GM19467 (cell line): ENCODE results near the gene TMEM200A.
A peak's percentile ranks its signal among the peaks of the same experiment; 100 is the strongest.
"Not testable (repeated sequence)": the region's sequence is repeated elsewhere in the genome, so short reads cannot be mapped to it uniquely, and the experiment has no call there.

Experiments
- ATAC-seq: cut with Tn5 transposase; IDR thresholded peaks from one replicate; pipeline ENCODE4 v1.9.1; 2021; ENCODE audit warnings: mild to moderate bottlenecking, moderate library complexity; ENCODE audit not compliant: unreplicated experiment

The TMEM200A gene

DNA sequence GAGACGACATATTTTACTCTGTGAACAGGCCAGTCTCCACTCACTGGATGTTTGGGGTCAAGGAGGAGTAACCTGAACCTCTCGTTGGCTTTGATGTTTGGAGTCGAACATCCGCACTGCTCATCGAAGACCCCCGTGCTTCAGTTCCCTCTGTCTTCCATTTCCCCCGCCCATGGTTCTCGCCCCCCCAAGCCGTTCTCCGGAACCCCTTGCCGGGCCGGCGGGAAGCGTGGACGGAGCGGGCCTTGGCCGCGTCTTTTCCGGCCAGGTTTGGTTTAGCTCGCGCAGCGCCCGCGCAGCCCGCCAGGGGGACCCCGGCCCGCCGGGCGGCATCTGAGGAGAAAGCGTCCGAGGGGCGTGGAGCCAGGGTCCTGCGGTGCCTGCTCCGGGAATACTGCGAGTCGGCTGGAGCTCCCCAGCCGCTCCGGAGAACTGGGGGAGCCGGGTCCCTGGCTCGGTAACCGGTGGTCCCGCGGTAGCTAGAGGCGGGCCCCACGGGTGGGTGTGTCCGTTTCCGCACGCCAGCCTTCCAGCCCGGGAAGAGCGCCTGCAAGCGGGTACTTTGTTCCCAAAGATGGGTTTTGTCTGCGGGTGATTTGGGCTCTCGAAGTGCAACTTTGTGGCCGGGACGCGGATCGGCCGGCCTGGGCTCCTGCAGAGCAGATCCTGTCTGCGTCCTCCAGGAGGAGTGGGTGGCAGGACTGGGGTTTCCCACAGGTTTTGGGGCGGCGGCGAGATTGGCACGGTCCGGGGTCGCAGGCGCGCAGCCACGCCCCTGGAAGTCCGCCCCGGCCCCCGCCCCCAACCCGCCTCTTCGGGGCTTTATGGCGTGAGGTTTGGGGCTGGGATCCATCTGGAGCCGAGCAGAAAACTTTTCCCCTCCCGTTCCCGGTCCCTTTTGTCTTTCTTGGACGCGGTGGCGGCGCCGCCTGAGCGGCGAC is at the start of gene TMEM200A:
Gene TMEM200A (plus strand): TSS at position 852 of the 941 bp plus-strand sequence. CDS start 74,406 bp downstream, outside the sequence.
- ATAC-seq = peak; percentile 64

DNA sequence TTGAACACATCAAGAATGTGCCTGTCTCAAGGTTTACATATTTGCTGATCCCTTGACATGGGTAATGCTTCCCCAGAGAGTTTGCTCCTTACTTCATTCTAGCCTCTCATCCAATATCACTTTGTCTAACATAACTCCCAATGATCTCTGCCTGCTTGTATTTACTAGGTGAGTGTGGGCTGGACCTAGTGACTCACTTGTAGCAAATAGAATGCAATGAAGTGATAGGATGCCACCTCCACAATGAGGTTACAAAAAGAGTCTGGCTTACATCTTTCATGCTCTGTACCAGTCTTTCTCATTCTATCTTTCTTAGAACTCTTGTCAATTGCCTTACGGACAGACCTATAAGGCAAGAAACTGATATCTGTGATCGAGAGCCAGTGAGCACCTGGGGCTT is 44.9 kb upstream of the TMEM200A start:
- no peak for ATAC-seq

DNA sequence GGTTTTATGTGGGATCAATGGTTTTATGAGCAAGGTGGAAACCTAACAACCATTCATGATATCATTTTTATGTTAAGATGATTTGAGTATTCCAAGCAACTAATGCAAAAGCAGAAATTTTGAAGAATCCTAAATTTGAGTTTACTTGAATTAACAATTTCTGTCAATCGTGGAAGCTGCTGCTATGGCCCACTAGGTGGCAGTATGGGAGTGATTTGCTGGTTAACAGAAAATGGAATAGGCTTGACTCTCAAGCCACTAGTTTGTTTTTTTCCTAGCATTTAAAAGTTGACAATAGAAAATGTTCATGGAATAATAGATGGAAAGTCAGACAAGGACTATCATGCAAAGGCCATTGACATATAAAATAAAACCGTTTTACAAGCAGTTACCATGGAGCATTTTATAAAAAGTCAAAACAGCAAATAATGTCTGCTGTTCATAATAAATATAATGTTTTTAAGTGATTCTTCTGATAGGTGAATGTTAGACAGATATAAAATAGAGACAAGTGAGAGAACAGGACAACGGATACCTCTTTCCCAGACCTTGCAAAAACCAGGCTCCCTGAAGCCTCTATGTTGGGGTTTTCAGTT is 43.0 kb upstream of the TMEM200A start:
- ATAC-seq = no peak

DNA sequence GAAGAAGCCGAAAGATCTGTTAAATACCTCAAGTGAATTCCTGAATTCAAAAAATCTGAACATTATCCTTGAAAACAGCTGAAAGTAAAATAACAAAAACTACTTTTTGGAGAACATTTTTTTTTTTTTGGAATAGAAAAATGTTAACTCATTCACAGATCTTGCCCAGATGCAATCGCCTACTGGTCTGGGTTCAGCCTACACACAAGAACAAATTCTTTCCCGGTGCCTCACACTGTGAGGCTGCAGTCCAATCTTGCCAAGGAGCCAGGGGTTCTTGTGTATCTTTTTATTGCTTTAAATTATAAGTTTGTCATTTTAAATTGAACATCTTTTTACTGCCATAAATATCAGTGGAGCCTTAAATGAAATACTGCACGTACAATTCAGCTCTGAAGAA is 41.2 kb upstream of the TMEM200A start:
- no peak for ATAC-seq

DNA sequence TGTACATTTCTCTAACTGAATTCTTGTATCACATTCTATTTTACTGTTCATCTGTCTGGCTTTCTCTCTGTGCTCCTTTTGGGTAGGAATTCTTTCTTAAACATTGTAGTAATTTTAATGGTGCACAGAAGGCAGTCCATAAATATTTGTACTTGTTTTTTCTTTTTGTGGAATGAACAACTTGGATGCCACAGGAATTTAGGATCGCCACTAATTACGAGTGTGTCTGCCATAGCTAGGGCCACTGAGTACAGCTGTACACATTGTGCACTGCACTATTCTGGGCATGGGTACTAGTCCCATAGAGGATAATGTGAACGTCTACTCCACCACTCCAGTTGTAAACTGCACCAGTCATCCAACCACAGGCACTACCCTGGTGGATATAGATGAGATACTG is 39.3 kb upstream of the TMEM200A start:
- no peak for ATAC-seq

DNA sequence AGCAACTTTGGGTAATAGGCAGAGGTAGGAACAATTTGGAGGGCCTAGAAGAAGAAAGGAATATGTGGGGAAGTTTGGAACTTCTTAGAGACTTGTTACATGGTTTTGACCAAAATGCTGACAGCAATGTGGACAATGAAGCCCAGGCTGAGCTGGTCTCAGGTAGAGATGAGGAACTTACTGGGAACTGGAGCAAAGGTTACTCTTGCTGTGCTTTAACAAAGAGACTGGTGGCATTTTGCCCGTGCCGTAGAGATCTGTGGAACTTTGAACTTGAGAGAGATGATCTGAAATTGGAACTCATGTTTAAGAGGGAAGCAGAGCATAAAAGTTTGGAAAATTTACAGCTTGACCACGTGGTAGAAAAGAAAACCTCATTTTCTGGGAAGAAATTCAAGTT is 28.3 kb upstream of the TMEM200A start:
- no peak for ATAC-seq

DNA sequence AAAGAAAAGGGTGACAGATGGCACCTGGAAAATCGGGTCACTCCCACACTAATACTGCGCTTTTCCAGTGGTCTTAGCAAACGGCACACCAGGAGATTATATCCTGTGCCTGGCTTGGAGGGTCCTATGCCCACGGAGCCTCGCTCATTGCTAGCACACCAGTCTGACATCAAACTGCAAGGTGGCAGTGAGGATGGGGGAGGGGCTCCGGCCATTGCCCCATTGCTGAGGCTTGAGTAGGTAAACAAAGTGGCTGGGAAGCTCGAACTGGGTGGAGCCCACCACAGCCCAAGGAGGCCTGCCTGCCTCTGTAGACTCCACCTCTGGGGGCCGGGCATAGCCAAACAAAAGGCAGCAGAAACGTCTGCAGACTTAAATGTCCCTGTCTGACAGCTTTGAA is 19.5 kb upstream of the TMEM200A start:
- not testable (repeated sequence) for ATAC-seq

DNA sequence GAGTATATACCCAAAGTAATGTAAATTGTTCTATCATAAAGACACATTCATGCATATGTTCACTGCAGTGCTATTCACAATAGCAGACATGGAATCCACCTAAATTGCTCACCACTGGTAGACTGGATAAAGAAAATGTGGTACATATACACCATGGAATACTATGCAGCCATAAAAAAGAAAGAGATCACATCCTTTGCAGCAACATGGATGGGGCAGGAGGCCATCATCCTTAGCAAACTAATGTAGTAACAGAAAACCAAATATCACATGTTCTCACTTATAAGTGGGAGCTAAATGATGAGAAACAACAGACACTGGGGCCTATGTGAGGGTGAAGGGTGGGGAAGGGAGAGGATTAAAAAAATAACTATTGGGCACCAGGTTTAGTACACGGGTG is 11.5 kb upstream of the TMEM200A start:
- ATAC-seq = no peak

DNA sequence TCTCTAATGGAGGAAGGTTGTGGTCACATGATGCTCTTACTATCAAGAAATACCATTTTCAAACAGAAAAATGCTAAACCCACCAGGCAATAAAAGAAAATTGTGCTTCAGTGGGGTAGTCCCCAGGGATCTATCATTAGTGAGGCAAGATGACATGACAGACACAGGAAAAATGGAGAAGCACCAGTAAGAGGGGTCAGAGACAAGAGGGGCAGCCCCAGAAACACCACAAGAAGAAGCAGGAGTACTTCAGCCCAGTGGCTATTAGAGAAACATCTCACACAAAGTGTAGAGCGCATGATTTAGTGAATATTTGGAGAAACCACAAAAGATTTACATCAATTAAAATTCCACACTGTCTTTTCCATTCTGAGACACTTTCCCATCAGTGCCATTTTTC is 10.2 kb upstream of the TMEM200A start:
- no peak for ATAC-seq

DNA sequence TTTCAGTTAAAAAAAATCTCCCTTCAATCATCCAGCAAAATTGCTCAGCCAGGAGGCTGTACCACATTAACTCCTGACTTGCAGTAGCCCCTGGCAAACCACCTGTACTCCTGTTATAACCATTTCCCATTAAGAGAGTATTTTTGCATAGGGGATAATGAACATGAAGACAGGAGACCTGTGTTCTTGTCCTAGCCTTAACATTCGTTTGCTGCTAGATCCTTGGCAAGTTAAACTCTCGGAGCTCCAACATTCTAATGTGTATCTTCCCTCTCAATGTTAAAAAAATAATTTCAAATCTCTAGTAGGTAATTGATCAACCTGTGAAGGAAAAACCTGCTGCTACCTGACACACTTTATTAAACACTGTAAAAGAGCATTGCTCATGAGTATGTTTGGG is 8.4 kb upstream of the TMEM200A start:
- no peak for ATAC-seq

DNA sequence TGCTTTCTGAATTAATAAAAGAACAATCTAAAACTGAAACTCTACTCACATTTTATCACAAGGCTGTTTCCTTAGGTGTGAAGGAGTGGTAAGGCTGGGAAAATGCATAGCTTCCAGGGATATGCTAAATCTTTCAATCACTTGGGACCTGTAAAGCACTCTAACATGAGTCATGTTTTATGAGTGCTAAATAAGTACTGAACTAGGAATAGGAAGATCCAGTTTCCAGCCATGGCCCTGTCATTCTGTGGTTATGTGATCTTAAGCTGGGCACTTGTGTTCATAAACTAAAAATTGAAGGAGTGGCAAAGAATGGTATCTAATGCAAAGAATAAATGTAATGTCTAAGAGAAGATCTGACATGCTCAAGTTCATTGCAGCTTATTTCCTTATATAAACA is 6.1 kb upstream of the TMEM200A start:
- ATAC-seq = no peak

DNA sequence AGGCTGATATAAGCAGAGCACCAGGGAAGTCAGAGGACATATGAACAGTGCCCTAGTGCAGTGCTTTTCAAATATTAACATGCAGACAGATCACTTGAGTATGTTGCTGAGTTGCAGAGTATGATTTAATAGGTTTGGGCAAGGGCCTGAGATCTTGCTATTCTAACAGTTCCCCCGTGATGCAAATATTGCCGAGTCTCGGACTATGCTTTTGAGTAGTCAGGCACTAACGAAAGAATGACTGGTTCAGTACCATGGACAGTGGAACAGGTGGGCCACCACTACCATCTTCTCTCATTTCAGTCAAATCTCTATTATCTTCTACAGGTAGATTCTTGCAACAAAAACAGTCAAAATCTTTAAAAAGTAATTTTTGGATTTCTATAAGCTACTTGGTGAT is 3.7 kb upstream of the TMEM200A start:
- ATAC-seq = no peak

DNA sequence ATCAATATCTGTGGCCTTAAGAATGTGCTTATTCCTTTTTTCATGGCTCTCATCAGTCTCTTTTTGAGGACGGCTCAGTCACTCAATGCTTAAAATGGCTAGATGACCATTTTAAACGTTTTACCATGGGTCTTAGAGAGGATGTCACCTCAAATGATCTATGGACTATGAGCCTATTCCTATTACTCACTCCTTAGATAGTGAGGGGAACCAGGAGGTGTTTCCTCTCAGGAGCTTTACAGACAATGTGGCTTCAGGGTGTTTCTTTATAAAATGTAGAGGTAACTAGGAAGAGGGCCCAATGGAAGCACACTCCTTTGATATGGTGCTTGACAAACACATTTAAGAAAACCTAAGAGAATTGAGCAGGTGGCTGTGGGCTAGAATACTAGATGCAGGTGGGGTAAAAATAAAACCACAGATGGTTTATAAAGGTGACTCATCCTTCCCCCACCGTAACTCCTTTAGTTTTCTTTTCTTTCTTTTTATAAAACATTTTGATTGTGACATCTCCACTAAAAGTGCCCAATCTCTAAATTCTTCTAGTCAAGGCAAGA is 1.5 kb upstream of the TMEM200A start:
- no peak for ATAC-seq

DNA sequence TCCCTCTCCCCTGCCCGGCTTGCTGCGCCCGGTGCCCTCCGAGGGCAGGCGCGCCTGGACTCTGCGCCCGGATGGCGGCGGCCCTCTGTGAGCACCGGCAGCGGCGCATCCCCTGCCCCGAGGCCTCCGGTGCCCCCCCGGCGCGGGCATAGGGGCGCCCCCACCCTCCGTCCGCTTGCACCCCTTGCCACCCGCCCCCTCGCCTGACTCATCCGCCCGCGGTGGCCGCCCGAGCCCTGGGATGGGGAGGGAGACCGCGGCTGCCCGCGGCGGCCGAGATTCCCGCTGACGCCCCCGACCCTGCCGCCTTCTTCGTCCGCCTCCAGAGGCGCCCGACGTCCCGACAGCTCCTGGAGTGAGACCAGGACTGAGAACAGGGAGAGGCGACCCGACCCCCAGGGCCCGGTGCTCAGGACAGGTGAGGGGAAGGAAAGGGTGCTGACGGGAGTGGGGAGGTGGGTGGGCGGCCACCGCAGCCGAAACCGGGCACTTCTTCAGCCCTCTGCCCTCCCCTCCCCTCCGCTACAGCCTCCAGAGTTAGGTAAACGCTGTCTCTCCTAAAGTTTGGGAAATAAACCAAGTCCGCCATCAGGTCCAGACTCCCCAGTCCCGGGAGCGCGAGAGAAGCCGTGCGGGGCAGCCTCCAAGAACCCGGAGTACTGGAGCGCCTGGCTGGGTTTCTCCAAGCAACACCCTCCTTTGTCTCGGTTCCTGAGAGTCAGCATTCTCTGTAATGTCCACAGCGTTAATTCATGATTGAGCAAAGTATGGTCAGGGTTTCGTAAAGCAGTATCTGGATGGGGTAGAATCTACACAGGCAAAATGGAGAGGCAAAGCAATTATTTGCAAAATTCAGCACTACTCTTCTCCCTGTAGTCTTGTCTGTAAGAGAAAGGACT is 539 bp downstream of the TMEM200A start:
- ATAC-seq = no peak

DNA sequence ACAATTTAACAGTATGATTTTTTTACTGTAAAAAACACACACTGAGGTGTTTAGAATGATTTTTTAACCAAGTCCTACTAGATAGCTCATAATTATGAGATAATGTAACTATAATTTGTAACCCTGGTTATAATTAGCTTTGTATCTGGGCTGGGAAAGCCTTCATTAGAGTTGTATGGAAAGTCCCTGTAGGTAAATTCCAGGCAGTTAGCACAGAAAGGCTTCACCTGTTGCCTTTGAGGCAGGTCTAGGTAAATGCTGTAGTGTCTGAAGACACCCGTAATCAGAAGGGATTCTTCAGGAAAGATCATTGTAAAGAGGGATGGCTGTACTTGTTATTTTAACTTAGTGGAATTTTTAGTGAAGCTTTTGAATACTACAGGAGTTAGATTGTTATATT is 1.9 kb downstream of the TMEM200A start:
- no peak for ATAC-seq

DNA sequence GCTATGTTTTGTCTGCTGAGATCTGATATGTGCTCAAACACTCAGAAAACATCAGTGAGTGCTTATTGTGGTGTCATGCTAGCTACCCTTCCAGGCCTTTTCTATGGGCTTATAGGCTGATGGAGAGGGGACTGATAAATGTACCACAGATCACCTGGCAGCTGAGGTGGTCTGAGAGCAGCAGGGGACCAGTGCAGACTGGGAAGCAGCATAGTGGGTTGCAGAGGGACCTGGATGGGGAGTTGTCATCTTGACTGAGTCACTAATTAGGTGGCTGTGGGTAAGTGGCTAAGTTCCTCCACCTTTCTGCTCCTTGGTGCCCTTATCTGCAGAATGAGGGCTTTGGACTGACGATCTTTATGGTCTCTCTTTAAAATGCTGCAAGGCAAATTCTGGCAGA is 2.8 kb downstream of the TMEM200A start:
- ATAC-seq = no peak

DNA sequence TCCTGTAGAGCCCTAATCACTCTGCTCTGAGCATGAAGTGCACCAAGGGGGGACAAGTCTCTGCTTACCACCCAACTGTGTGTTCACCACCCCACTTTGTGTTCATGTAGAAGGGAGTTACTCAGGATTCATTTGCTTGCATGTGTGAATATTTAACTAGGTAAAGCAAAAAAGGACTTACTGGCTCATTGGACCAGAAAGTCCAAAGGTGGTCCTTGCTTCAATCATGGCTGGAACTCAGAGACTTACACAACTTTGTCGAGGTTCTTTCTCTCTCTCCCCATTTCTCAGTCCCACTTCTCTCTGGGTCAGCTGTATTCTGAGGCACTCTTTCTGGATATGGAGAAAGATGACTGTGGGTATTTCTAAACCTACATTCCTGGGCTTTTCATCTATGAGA is 4.0 kb downstream of the TMEM200A start:
- no peak for ATAC-seq

DNA sequence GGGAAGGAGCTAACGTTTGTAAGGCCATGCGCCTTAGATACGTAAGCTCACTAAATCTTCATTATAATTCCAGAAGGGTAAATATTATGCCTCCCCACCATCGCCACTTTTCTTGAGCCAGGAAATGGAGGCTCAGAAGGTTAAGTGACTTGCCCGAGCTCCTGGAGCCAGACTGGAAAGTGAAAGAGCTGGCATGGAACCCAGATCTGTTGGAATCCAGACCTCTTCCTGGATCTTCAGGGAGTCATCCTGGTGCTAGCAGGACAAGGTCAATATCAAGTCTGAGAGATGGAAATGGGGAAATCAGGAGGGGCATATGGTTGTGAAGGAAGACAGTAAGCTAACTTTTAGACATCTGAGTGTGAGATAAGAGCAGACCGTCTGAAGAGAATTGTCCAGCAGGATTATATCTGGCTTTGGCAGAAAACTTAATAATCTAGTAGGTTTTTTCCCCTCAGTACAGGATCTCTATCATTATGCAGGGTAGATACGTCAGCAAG is 6.2 kb downstream of the TMEM200A start:
- ATAC-seq = no peak

DNA sequence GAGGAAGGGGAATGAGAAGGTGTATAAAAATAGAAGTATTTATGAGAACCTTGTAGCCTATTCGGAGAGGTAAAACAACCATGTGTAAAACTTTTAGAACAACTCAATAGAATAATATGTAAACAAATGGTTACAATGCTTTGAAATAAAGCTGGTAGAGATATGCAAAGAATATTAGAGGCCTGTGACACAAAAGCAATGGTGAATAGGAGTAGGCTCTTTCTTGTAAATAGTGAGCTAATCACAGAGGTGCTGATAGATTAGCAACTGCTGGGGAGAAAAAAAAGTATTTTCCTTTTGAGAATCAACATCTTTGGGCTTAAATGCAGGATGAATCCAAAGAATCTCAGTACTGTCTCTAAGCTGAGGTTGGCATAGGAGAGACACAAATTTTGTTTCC is 7.0 kb downstream of the TMEM200A start:
- ATAC-seq = no peak

DNA sequence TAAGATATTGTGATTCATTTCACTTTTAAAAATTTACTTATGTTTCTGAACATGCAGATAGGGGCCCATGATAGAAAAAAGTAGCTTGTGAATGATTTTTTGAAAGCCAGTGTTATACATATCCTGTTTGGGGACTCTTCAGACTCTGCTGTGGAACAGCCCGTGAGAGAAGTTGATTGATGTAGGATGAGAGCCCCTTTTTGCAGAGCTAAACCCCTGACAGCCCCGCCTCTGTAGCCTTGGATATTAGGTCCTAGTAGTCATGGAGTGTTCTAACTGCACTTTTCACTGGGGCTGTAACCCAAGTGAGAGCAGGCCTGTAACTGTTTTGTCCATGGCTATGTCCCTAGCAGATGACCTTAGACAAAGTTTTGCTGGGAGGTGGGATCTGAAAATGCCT is 8.2 kb downstream of the TMEM200A start:
- ATAC-seq = no peak

DNA sequence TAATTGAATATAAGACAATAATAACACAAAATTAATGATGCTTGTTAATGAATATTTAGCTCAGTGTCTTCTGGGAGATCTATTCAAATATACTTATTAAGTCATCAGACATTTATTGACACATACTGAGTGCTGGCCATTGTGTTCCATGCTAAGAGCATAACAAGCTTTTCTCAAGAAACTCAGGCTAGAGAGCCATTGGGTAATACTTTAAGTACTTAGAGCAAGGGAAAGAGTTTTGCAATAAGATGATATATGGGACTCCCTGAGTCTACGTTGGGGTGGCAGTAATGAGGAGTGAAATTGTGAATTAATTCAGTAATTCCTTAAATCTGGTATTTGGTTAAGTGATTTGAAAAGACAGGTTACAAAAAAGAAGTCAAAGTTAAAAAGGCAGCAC is 11.1 kb downstream of the TMEM200A start:
- ATAC-seq = no peak
